ENCODE measurements around the gene SMAP1.
A peak's percentile ranks its signal among the peaks of the same experiment; 100 is the strongest.

SMAP1 gene

DNA sequence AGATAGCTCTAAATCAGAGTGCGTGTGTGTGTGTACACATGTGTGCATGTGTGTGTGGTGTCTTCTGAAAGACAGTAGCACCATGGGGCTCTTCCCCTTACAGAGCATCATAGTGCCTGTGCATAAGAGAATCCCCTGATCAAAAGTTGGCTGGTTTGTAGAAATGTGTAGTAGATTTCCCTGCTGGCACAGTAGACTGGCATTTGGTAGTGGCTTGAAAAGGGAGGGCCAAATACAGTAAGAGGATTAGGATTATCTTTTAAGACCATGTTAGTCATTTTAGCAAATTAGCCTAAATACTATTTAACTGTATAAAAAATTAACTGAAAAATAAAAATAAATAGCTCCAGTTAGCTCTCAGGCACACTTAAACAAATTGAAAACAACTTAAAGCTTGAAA, 176.6 kb downstream of the SMAP1 start:
- no peak for DNase-seq

GRCh38 chr6:70846207-70846835, 178.6 kb downstream of the SMAP1 start:
- no peak for DNase-seq

- DNase-seq, result no peak
Measured at GRCh38 chr6:70847106-70848084, 179.7 kb downstream of the SMAP1 start.

DNA sequence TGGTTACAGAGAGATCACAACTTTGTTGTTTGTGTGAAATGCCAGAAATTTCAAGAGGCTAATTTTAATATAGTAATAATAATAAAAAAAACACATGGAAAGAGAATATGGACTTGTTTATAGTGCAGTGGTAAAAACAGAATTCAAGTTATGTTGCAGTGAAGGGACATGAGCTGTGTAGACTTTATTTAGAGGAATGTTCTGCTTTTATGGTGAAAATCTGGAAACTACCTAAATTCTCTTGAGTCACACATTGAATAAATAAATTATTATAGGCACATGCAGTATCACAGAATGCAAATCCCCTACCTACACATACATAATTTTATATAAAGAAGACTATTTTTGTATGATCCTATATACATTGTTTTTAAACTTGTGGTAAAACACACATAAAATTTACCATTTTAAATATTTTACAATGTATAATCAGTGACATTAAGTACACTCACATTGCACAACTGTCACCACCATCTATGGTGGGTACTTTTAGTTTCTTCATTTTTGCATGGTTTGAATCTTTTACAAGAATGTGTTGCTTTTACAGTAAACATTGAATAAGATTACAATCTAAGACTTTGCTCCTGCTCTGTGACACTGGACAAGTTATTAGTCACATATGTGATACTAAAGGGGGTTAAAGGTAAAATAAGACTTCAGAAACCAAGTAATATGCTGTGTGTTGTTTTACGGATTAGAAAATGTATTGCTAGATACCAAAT, 181.8 kb downstream of the SMAP1 start:
- DNase-seq, result no peak

GRCh38 chr6:70852667-70853246, 185.1 kb downstream of the SMAP1 start:
- no peak for DNase-seq

GRCh38 chr6:70857387-70858077, 189.8 kb downstream of the SMAP1 start:
- no peak for DNase-seq

DNA sequence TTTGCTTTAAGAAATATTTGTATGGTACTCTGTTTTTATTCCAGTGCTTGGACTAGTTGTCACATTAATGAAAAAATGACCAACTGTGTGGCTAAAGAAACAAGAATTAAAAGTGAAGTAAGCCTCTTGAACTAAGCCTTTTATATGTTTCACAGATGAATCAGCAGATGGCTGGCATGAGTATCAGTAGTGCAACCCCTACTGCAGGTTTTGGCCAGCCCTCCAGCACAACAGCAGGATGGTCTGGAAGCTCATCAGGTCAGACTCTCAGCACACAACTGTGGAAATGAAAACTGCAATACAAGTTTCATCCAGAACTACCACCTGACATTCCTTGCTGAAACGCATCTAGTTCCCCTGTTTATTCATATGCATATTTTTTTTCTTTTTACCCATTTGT, 192.4 kb downstream of the SMAP1 start:
- no peak for DNase-seq

- DNase-seq, result no peak
Measured at GRCh38 chr6:70860920-70861319, 193.2 kb downstream of the SMAP1 start.

GRCh38 chr6:70863343-70863742, 195.7 kb downstream of the SMAP1 start:
- DNase-seq, result no peak

GRCh38 chr6:70864401-70864800, 196.7 kb downstream of the SMAP1 start:
- DNase-seq, result peak in 1 of 2 donors; percentile 8

DNA sequence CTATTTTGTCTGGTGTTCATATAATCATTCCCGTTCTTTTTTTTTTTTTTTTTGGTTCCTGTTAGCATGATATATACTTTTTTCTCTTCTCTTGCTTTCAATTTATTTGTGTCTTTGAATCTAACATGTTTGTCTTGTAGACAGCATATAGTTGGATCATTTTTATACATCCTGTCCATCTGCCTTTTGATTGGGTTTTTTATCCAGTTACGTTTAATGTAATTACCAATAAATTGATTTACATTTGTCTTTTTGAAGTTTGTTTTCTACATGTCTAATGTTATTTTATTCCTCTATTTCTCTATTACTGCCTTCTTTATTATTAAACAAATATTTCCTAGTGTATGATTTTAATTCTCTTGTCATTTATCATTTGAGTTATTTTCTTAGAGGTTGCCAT, 204.8 kb downstream of the SMAP1 start:
- no peak for DNase-seq

- DNase-seq, result no peak
Measured at GRCh38 chr6:70874181-70874913, 206.7 kb downstream of the SMAP1 start.

GRCh38 chr6:70879496-70879895, 211.8 kb downstream of the SMAP1 start:
- no peak for DNase-seq

DNA sequence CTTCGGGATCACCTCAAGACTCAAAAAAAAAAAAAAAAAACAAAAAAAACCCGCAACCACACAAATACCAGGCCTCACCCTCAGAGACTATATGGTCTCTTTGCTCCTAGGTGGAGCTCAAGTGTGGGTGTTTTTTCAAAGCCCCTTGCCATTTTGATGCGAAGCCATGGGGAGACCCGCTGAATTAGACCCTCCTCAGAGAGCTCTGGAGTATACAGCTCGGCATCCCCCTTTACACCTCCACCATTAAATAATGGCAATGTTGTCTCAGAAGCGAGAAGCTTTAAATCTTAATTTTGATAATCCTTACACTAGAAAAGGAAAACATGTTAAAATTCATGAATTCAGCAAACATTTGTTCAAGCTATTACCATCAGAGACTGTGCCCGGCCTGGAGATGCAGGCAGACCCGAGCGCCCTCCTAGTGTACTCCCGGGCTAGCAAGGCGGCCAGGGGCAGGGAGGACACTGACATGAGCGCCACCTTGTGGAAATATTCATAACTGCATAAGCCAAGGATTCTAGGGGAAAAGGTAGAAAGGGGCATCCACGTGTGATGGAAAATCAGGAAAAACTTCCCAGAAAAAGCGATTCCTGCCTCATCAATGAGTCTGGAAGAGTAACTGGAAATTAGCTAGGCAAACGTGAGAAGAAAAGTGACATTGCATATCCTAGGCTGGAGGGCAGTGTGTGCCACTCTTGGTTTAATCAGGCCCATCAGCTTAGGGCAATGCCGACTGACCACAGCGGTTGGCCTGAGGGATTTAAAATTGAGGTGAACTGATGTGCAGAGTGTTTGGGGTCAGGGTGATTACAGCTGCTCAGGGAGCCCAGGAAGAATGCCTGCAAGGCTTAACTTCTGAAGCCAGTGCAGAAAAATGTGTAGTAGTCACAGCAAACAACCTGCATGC, 216.6 kb downstream of the SMAP1 start:
- peak; percentile 44 to 63 for DNase-seq

GRCh38 chr6:70886071-70886470, 218.4 kb downstream of the SMAP1 start:
- DNase-seq, result no peak

DNA sequence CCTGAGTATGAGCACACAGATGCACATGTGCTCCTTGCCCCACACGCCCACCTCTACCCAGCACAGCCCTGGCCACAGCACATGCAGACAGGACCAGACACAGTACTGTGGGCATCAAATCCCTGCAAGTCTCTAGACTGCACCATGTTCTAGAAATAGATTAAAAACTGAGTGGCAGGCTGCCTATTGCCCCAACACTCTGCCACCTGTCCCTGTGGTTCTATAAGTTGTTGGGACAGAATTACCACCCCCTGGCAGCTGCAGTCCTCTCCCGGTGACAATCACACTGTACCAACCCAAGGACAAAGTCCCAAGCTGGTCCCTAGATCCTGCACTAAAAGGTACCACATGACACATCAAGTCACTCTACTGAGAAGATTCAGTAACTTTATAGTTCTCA, 219.0 kb downstream of the SMAP1 start:
- DNase-seq, result no peak

GRCh38 chr6:70889270-70889669, 221.6 kb downstream of the SMAP1 start:
- no peak for DNase-seq

DNA sequence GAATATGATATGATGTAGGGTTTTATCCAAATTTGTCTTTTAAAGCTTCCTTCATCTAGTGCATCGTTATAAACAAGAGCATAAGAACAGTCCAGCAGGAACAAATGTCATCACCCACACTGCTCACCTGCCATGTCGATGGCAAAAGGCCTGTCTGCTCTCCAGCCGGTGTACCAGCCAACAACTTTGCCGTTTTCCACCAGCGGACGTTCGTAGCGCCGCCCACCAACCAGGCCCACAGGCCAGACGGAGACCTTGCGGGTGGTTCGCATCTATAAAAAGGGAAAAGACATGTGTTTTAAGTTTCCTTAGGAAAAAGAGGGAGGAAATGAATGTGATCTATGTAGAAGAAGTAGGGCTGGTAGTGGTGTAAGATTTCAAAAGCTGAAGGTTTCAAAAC, 226.3 kb downstream of the SMAP1 start:
- DNase-seq, result no peak

DNA sequence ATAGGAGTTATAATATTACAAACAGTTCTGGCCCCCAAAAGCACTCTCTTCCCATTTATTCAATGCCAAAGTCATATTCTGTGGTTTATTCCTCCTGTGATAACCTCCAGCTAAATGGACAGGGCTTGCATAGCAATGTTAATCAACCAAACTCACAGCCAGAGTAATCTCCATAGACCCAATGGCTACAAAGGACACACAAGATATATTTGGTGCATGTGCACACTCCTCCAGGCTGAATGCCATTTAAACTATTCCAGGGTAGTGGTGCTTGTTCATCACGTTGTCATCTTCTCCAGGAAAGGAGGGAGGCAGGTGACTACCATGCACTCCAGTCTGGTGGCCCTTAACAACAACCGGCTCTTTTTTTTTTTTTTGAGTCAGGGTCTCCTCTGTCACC, 232.4 kb downstream of the SMAP1 start:
- no peak for DNase-seq

DNA sequence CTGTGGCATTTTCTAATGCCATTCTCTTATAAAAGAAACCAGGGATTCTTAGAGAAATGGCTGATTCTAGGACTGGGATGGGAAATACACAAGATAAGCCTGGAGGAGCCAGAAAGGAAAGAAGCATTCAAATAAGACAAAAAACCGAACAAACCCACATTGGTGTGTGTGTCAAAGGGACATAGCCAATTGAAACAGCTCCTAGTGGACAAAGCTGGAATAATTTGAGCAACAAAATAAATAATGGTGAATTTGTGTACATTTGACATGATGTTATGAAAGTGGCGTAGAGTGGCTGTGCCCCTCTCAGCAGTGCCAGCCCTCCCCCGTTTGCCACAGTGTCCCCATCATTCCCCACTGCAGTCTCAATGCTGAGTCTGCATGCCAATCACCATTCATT, 233.6 kb downstream of the SMAP1 start:
- DNase-seq, result no peak
